IMR-90 (cell line): ENCODE measurements around the gene XIRP1. TPM values are rescaled to one million over a fixed set of nuclear protein-coding genes. Genes with fewer than 3 reads are reported as not detected.
A peak's percentile ranks its signal among the peaks of the same experiment; 100 is the strongest.

Experiments
- ATAC-seq: fragments of 200-7000 bp; cut with Tn5 transposase; 2 replicates; pipeline ENCODE4 v1.9.1; 2020; ENCODE audit warnings: low read depth, mild to moderate bottlenecking, moderate library complexity
- BruUV-seq: library from RNA; stranded (reverse); fragments of 400-500 nt; replicated peaks from 2 replicates; lab custom pipeline; 2021; lab: Mats Ljungman, UMichigan
- CTCF ChIA-PET: fragments of 300-600 bp; formaldehyde crosslinking; extraction: SDS; loops from one replicate; lab custom pipeline; 2021; ENCODE audit warnings: antibody characterized with exemption; lab: Yijun Ruan, JAX
- POLR2A ChIA-PET: fragments of 300-600 bp; sonication (Branson Sonifier 250); formaldehyde crosslinking; loops from one replicate; lab custom pipeline; 2022; ENCODE audit warnings: antibody characterized with exemption; ENCODE audit not compliant: unreplicated experiment; lab: Charles Lee
- DNase-seq: peaks from one replicate; pipeline ENCODE4 v3.0.0; 2013
- H2AFZ ChIP-seq: replicated peaks from 2 replicates; pipeline ENCODE3; 2013; ENCODE audit warnings: low read length, mild to moderate bottlenecking; ENCODE audit not compliant: poor library complexity
- H2AK5ac ChIP-seq: 2 replicates; pipeline ENCODE4 v1.6.1; 2013; ENCODE audit warnings: low read depth, low read length, inconsistent platforms
- H2AK9ac ChIP-seq: replicated peaks from 2 replicates; pipeline ENCODE3; 2013; ENCODE audit warnings: mild to moderate bottlenecking, low read depth, low read length, moderate library complexity; ENCODE audit not compliant: poor library complexity
- H2BK120ac ChIP-seq: 2 replicates; pipeline ENCODE4 v1.6.1; 2013; ENCODE audit warnings: low read depth, low read length, inconsistent platforms
- H2BK15ac ChIP-seq: 3 replicates; pipeline ENCODE4 v1.6.1; 2013; ENCODE audit warnings: low read depth, low read length, inconsistent platforms
- H2BK20ac ChIP-seq: 2 replicates; pipeline ENCODE4 v1.6.1; 2013; ENCODE audit warnings: low read depth, mild to moderate bottlenecking, inconsistent platforms, low read length, moderate library complexity
- H2BK5ac ChIP-seq: 2 replicates; pipeline ENCODE4 v1.6.1; 2013; ENCODE audit warnings: mild to moderate bottlenecking, low read depth, low read length, inconsistent platforms; ENCODE audit not compliant: poor library complexity, severe bottlenecking
- H3K14ac ChIP-seq: replicated peaks from 2 replicates; pipeline ENCODE4 v1.6.1; 2013; ENCODE audit warnings: low read depth, low read length, inconsistent platforms
- H3K18ac ChIP-seq: 2 replicates; pipeline ENCODE4 v1.6.1; 2013; ENCODE audit warnings: low read depth, low read length, control low read depth
- H3K23ac ChIP-seq: 2 replicates; pipeline ENCODE4 v1.6.1; 2013; ENCODE audit warnings: low read depth, low read length, inconsistent platforms
- H3K27ac ChIP-seq: 2 replicates; pipeline ENCODE4 v1.5.1; 2013; ENCODE audit warnings: mild to moderate bottlenecking, control low read depth, low read length; ENCODE audit not compliant: insufficient read depth
- H3K27me3 ChIP-seq: 2 replicates; pipeline ENCODE4 v1.6.1; 2013; ENCODE audit warnings: low read length; ENCODE audit not compliant: control insufficient read depth, insufficient read depth
- H3K36me3 ChIP-seq: 2 replicates; pipeline ENCODE4 v1.6.1; 2013; ENCODE audit warnings: low read length, mixed read lengths; ENCODE audit not compliant: control insufficient read depth, insufficient read depth
- H3K4ac ChIP-seq: 2 replicates; pipeline ENCODE4 v1.6.1; 2013; ENCODE audit warnings: low read depth, low read length, inconsistent platforms
- H3K4me1 ChIP-seq: 2 replicates; pipeline ENCODE4 v1.6.1; 2013; ENCODE audit warnings: low read length, mixed read lengths; ENCODE audit not compliant: control insufficient read depth, insufficient read depth
- H3K4me2 ChIP-seq: 2 replicates; pipeline ENCODE4 v1.6.1; 2013; ENCODE audit warnings: low read depth, mild to moderate bottlenecking, control low read depth, low read length, moderate library complexity
- H3K4me3 ChIP-seq: 2 replicates; pipeline ENCODE4 v1.5.1; 2013; ENCODE audit warnings: low read depth, mild to moderate bottlenecking, control low read depth, low read length, moderate library complexity; ENCODE audit not compliant: insufficient read depth
- H3K56ac ChIP-seq: 2 replicates; pipeline ENCODE4 v1.6.1; 2013; ENCODE audit warnings: low read length, inconsistent platforms; ENCODE audit not compliant: insufficient read depth; ENCODE audit errors: extremely low read depth
- H3K79me1 ChIP-seq, 2 experiments: 2 replicates each; pipeline ENCODE4 v1.6.1; 2013; ENCODE audit warnings: low read length in 2 of 2, inconsistent platforms in 1 of 2, low read depth in 1 of 2
- H3K9ac ChIP-seq: 2 replicates; pipeline ENCODE4 v1.6.1; 2013; ENCODE audit warnings: low read depth, low read length, control low read depth
- H3K9me1 ChIP-seq: 2 replicates; pipeline ENCODE4 v1.6.1; 2013; ENCODE audit warnings: low read length, inconsistent platforms; ENCODE audit not compliant: insufficient read depth
- H3K9me3 ChIP-seq: 2 replicates; pipeline ENCODE4 v1.6.1; 2013; ENCODE audit warnings: low read length; ENCODE audit not compliant: control insufficient read depth, insufficient read depth
- H4K20me1 ChIP-seq: 2 replicates; pipeline ENCODE4 v1.6.1; 2013; ENCODE audit warnings: low read length, inconsistent platforms; ENCODE audit not compliant: insufficient read depth
- H4K5ac ChIP-seq: 2 replicates; pipeline ENCODE4 v1.6.1; 2013; ENCODE audit warnings: mild to moderate bottlenecking, low read depth, low read length, control low read depth
- H4K8ac ChIP-seq, 2 experiments: 2 replicates each; pipeline ENCODE4 v1.6.1; 2013; ENCODE audit warnings: low read depth in 2 of 2, low read length in 2 of 2, control low read depth in 1 of 2, inconsistent platforms in 1 of 2
- H4K91ac ChIP-seq: 2 replicates; pipeline ENCODE4 v1.6.1; 2013; ENCODE audit warnings: low read depth, low read length, inconsistent platforms; ENCODE audit not compliant: insufficient read depth
- BHLHE40 ChIP-seq: fragments of 150-350 bp; IDR thresholded peaks from 2 replicates; pipeline ENCODE4 v1.6.1; 2016; ENCODE audit warnings: mild to moderate bottlenecking, low read depth, low read length
- CHD1 ChIP-seq: IDR thresholded peaks from 2 replicates; pipeline ENCODE4 v1.6.1; 2012; ENCODE audit warnings: low read depth, low read length, improper control_type of control experiment
- FOS ChIP-seq: fragments of 150-350 bp; IDR thresholded peaks from 2 replicates; pipeline ENCODE4 v1.6.1; 2016; ENCODE audit warnings: low read depth, low read length
- MAFK ChIP-seq: IDR thresholded peaks from 2 replicates; pipeline ENCODE4 v1.6.1; 2012; ENCODE audit warnings: low read depth, low read length, improper control_type of control experiment
- NFE2L2 ChIP-seq: fragments of 150-350 bp; IDR thresholded peaks from 2 replicates; pipeline ENCODE4 v1.6.1; 2016; ENCODE audit warnings: low read depth, mild to moderate bottlenecking, low read length
- SMC3 ChIP-seq: fragments of 150-350 bp; IDR thresholded peaks from 2 replicates; pipeline ENCODE4 v1.6.1; 2016; ENCODE audit warnings: low read depth, mild to moderate bottlenecking, antibody characterized with exemption, low read length, moderate library complexity
- WGBS, 2 experiments: methylation state at CpG; one replicate each; pipeline versions ENCODE4 v1.1.5 to v1.1.7; 2013; ENCODE audit warnings: missing lambda C conversion rate in 2 of 2; ENCODE audit not compliant: insufficient read length in 1 of 2; ENCODE audit errors: extremely low coverage in 2 of 2; 5-methylcytosine and 5-hydroxymethylcytosine counted together
- dilution Hi-C: fragments of 300-500 bp; cut with HindIII; formaldehyde crosslinking; loops from one replicate; pipeline ENCODE4 v1.14.3; 2018; ENCODE audit warnings: low sequenced_read_pairs; ENCODE audit not compliant: unreplicated experiment
- in situ Hi-C: fragments of 300-500 bp; cut with MboI; formaldehyde crosslinking; loops from 3 replicates; pipeline ENCODE4 v1.14.3; 2019; ENCODE audit warnings: low sequenced_read_pairs, inconsistent platforms, mixed read lengths
- intact Hi-C: fragments of 100-400 bp; cut with micrococcal nuclease; formaldehyde crosslinking; loops from 2 replicates; pipeline ENCODE4 v1.10.0; 2022
- polyA plus RNA-seq, 3 experiments: library from polyadenylated mRNA; depleted of rRNA; stranded (reverse); fragments of >200 nt; gene quantifications; 2 replicates each; pipeline ENCODE4 v1.2.3, GENCODE V29; 2012; ENCODE audit warnings: low replicate concordance in 1 of 3
- total RNA-seq: library from RNA; depleted of rRNA; stranded (reverse); fragments of >200 nt; gene quantifications from 2 replicates; pipeline ENCODE4 v1.2.3, GENCODE V29; 2012
- TF ChIP-seq, protein P1 (sequence below): fragments of 150-350 bp; IDR thresholded peaks from 2 replicates; pipeline ENCODE4 v1.6.1; 2017; ENCODE audit warnings: mild to moderate bottlenecking, antibody characterized with exemption, low read length, low read depth

XIRP1 gene
- total and polyA plus RNA-seq, 2 of the 4 experiments (the other 2 are of a cell fraction) = under 0.01 to 0.07 TPM

GRCh38 chr3:39190281-39191025 is 1.9 kb downstream of the XIRP1 start:
- Histone ChIP-seq H3K36me3 (no peaks in the 10 kb centered on the region), H2BK120ac (no peak overlapping the region), H4K91ac (no peak overlapping the region), H3K4me2 (no peak overlapping the region), H3K14ac (no peak overlapping the region), H3K4me3 (no peak overlapping the region), H3K56ac (no peak overlapping the region), H3K4me1 (peaks cover 9% of the 10 kb centered on the region), H3K79me1 (no peaks in the 10 kb centered on the region), H3K9ac (no peak overlapping the region), H2AFZ (no peak overlapping the region), H3K27me3 (no peaks in the 10 kb centered on the region), H3K9me3 (no peaks in the 10 kb centered on the region), H2BK15ac (no peak overlapping the region), H4K20me1 (no peaks in the 10 kb centered on the region; the same call in 1 of the 2 replicates), H2AK9ac (peak overlapping the region; percentile 77), H3K4ac (no peak overlapping the region), H3K23ac (no peak overlapping the region), H4K5ac (no peak overlapping the region), H2BK20ac (no peak overlapping the region), H3K9me1 (peaks cover 12% of the 10 kb centered on the region), H2BK5ac (no peak overlapping the region), H2AK5ac (no peak overlapping the region), H3K27ac (no peak overlapping the region), H4K8ac (no peak overlapping the region), H3K18ac (no peak overlapping the region)
- dilution Hi-C loops = no loop called here
- DNase-seq = no peak
- ChIA-PET POLR2A (no interaction called here), CTCF (interaction anchor here (1.1 to 3.0 kb wide), 5 partner anchors 12 to 102 kb away, joined by 3 to 13 read pairs (median 4); partner anchors contain the start of gene CX3CR1)
- no peak for ATAC-seq
- no CpG with 5 or more reads among the region's 7 CpGs for WGBS, 2 experiments
- no peak for TF ChIP-seq SMC3
- no peak for TF ChIP-seq NFE2L2
- TF ChIP-seq FOS = no peak
- no peak for TF ChIP-seq MAFK
- TF ChIP-seq, protein P1, sequence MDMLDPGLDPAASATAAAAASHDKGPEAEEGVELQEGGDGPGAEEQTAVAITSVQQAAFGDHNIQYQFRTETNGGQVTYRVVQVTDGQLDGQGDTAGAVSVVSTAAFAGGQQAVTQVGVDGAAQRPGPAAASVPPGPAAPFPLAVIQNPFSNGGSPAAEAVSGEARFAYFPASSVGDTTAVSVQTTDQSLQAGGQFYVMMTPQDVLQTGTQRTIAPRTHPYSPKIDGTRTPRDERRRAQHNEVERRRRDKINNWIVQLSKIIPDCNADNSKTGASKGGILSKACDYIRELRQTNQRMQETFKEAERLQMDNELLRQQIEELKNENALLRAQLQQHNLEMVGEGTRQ = no peak
- TF ChIP-seq CHD1 = no peak
- TF ChIP-seq BHLHE40 = no peak
- in situ Hi-C loops = loop anchor here (5.0 kb wide), 1 partner anchor 92 kb away; the partner anchor contains the start of gene CX3CR1
- no TSS peak for BruUV-seq
- intact Hi-C loops = loop anchor here (1.0 kb wide), 1 partner anchor 98 kb away; no protein-coding TSS in a partner anchor
